ENCODE results near the gene RBM20. TPM values are rescaled to one million over a fixed set of nuclear protein-coding genes. Genes with fewer than 3 reads are reported as not detected.

Gene RBM20
- total RNA-seq, 1 experiment from 2014 or later = 0.17 TPM

DNA sequence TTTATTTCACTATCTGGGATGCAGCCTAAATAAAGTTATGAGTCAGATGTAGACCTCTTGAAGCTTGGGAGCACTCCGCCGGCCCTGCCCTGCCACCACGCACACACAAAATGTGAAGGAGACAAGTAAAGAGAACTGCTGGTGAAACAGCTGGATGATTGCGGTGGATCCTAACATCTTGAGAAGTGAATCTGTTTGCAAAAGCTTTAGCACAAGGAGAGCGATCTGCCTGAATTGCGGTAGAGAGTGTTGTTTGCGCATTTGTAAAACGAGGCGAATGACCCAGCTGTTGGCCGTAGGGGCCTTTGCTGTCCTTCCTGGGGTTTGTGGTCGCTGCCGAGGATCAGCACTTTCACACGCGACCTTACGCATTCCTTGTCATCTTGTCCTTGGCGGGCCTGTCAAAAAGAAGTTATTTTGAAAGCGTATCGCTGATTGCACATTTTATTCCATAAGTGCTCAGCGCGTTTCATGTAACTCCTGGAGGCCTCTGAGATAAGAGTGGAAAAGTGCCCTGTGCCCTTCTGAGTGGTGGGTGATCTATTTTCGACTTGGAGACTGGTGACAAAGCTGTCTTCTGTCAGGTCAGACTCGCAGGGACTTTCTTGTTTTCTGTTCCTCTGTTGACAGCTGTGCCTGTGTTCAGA, 40.8 kb downstream of the RBM20 start:
- no peak overlapping the region for H3K4me2 ChIP-seq (ENCODE audit: insufficient read depth, insufficient read length, low read length)
- Mint-ChIP-seq H3K36me3 (ENCODE audit: insufficient read depth in 1 of 3, low read depth in 3 of 3) (no peaks in the 10 kb centered on the region), H3K4me3 (no peak overlapping the region; a peak in 1 of 5 replicates), H3K27ac (peak overlapping the region in 2 of 3 experiments; percentile 52 to 79; a peak in 3 of 7 replicates), H3K4me1 (peaks cover 36 to 44% of the 10 kb centered on the region in 2 experiments), H3K27me3 (ENCODE audit: low read depth) (no peaks in the 10 kb centered on the region; the same call in 1 of the 2 replicates), H3K9me3 (no peaks in the 10 kb centered on the region)
- H3K4ac ChIP-seq (ENCODE audit: low read depth, low read length) = no peak overlapping the region
- no peak overlapping the region for H3K14ac ChIP-seq (ENCODE audit: insufficient read depth, low read length)
- no peak overlapping the region for H3K18ac ChIP-seq (ENCODE audit: insufficient read length, low read depth, low read length)
- H2BK15ac ChIP-seq (ENCODE audit: low read depth, low read length) = no peak overlapping the region
- H3K27me3 ChIP-seq (ENCODE audit: insufficient read depth, low read length) = no peaks in the 10 kb centered on the region
- no peak overlapping the region for H3K27ac ChIP-seq (ENCODE audit: insufficient read length, low read depth, low read length)
- H4K8ac ChIP-seq (replicated peaks; ENCODE audit: insufficient read length, low read depth, low read length) = no peak overlapping the region
- no peak overlapping the region for H2AK5ac ChIP-seq (ENCODE audit: insufficient read length, low read length)
- no peaks in the 10 kb centered on the region for H3K23me2 ChIP-seq (ENCODE audit: insufficient read length, low read depth, low read length, poor library complexity, severe bottlenecking)
- H4K20me1 ChIP-seq (ENCODE audit: control insufficient read depth, insufficient read depth, insufficient read length) = no peaks in the 10 kb centered on the region
- H3K79me1 ChIP-seq (ENCODE audit: insufficient read depth, low read depth, low read length, poor library complexity, severe bottlenecking) = no peaks in the 10 kb centered on the region
- H3K56ac ChIP-seq (ENCODE audit: insufficient read length, low read depth, low read length) = no peak overlapping the region
- H2BK12ac ChIP-seq (ENCODE audit: insufficient read length, low read depth, low read length) = no peak overlapping the region
- H3K23ac ChIP-seq (ENCODE audit: insufficient read length, low read depth, low read length) = no peak overlapping the region
- H2AFZ ChIP-seq (ENCODE audit: low read length) = no peak overlapping the region
- no peak overlapping the region for H4K5ac ChIP-seq (ENCODE audit: insufficient read length, low read depth, low read length)
- H2BK20ac ChIP-seq (ENCODE audit: low read depth, low read length, poor library complexity, severe bottlenecking) = no peak overlapping the region
- H3K9me3 ChIP-seq (ENCODE audit: control insufficient read depth, low read depth, low read length) = no peaks in the 10 kb centered on the region
- no peak overlapping the region for H3T11ph ChIP-seq (ENCODE audit: low read length)
- no peak overlapping the region for H2BK5ac ChIP-seq (ENCODE audit: insufficient read length, low read length)
- no peak overlapping the region for H4K91ac ChIP-seq (ENCODE audit: insufficient read length, low read depth, low read length)
- H3K4me1 ChIP-seq (ENCODE audit: insufficient read depth, low read length) = 0 out of 2 replicates have a peak, but pooled peaks cover 2% of the 10 kb centered on the region
- DNase-seq = peak; percentile 59
- H3K9ac ChIP-seq (ENCODE audit: extremely low read depth, insufficient read length, low read length) = no peak overlapping the region
- TF ChIP-seq, protein P1, sequence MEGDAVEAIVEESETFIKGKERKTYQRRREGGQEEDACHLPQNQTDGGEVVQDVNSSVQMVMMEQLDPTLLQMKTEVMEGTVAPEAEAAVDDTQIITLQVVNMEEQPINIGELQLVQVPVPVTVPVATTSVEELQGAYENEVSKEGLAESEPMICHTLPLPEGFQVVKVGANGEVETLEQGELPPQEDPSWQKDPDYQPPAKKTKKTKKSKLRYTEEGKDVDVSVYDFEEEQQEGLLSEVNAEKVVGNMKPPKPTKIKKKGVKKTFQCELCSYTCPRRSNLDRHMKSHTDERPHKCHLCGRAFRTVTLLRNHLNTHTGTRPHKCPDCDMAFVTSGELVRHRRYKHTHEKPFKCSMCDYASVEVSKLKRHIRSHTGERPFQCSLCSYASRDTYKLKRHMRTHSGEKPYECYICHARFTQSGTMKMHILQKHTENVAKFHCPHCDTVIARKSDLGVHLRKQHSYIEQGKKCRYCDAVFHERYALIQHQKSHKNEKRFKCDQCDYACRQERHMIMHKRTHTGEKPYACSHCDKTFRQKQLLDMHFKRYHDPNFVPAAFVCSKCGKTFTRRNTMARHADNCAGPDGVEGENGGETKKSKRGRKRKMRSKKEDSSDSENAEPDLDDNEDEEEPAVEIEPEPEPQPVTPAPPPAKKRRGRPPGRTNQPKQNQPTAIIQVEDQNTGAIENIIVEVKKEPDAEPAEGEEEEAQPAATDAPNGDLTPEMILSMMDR (conservative IDR thresholded peaks at IDR 0.05) = no peak
- no CpG with 5 or more reads among the region's 22 CpGs for whole genome bisulfite sequencing (ENCODE audit: extremely low coverage, insufficient read length, low lambda C conversion rate)
- H2BK120ac ChIP-seq (ENCODE audit: low read depth, low read length, poor library complexity, severe bottlenecking) = no peak overlapping the region
- no peaks in the 10 kb centered on the region for H3K79me2 ChIP-seq (ENCODE audit: insufficient read depth, low read length)
